RWPE2 (cell line): Measurements from ENCODE around the gene HOXA13.

ENCODE experiments used
- ATAC-seq: fragments of 200-7000 bp; cut with Tn5 transposase; 3 replicates; pipeline ENCODE4 v1.9.1; 2021; ENCODE audit warnings: low read depth
- DNase-seq: peaks from one replicate; pipeline ENCODE4 v3.0.0-alpha.2; 2020; ENCODE audit warnings: low spot score
- H3K27ac ChIP-seq: fragments of 450-650 bp; 2 replicates; pipeline ENCODE4 v1.5.1; 2017; ENCODE audit warnings: mild to moderate bottlenecking; ENCODE audit not compliant: poor library complexity, severe bottlenecking
- H3K27me3 ChIP-seq: fragments of 250-450 bp; sonication (Bioruptor Pico); 2 replicates; pipeline ENCODE4 v1.5.1; 2021; ENCODE audit warnings: mild to moderate bottlenecking, moderate library complexity; ENCODE audit not compliant: insufficient read depth, poor library complexity, severe bottlenecking
- H3K36me3 ChIP-seq: fragments of 250-450 bp; sonication (Bioruptor Pico); 2 replicates; pipeline ENCODE4 v1.5.1; 2020; ENCODE audit warnings: low read depth, mild to moderate bottlenecking, moderate library complexity
- H3K4me1 ChIP-seq: fragments of 250-450 bp; sonication (Bioruptor Pico); 2 replicates; pipeline ENCODE4 v1.5.1; 2021; ENCODE audit warnings: mild to moderate bottlenecking, moderate library complexity; ENCODE audit not compliant: insufficient read depth, poor library complexity, severe bottlenecking
- H3K4me3 ChIP-seq: fragments of 250-450 bp; sonication (Bioruptor Pico); 2 replicates; pipeline ENCODE4 v1.5.1; 2021; ENCODE audit warnings: mild to moderate bottlenecking, moderate library complexity; ENCODE audit not compliant: severe bottlenecking
- H3K9me3 ChIP-seq: fragments of 250-450 bp; sonication (Bioruptor Pico); 2 replicates; pipeline ENCODE4 v1.5.1; 2021; ENCODE audit warnings: mild to moderate bottlenecking, moderate library complexity; ENCODE audit not compliant: severe bottlenecking
- CTCF ChIP-seq: fragments of 450-650 bp; IDR thresholded peaks from one replicate; pipeline ENCODE4 v1.5.1; 2017; ENCODE audit warnings: mild to moderate bottlenecking, moderate library complexity; ENCODE audit not compliant: poor library complexity, severe bottlenecking

The HOXA13 gene

GRCh38 chr7:27192546-27193334 lies 7.2 kb downstream of the HOXA13 start:
- H3K27me3 ChIP-seq: no peaks in the 10 kb centered on the region
- H3K4me3 ChIP-seq: peak overlapping the region; percentile 89
- TF ChIP-seq CTCF: no peak
- ATAC-seq (no peak), DNase-seq (no peak)
- peak overlapping the region; percentile 92 for H3K27ac ChIP-seq
- no peaks in the 10 kb centered on the region for H3K9me3 ChIP-seq
- peaks cover 34% of the 10 kb centered on the region for H3K36me3 ChIP-seq
- H3K4me1 ChIP-seq: peaks cover 34% of the 10 kb centered on the region

- no peaks in the 10 kb centered on the region for H3K27me3 ChIP-seq
- no peaks in the 10 kb centered on the region for H3K9me3 ChIP-seq
- ATAC-seq: peak; percentile 8
- DNase-seq: peak; percentile 74
- H3K27ac ChIP-seq: peak overlapping the region; percentile 92
- H3K36me3 ChIP-seq: peaks cover 27% of the 10 kb centered on the region
- no peak for TF ChIP-seq CTCF
- H3K4me3 ChIP-seq: peak overlapping the region; percentile 89
- peaks cover 39% of the 10 kb centered on the region for H3K4me1 ChIP-seq
Measured at GRCh38 chr7:27191833-27192545, 7.9 kb downstream of the HOXA13 start.

- H3K4me3 ChIP-seq: peak overlapping the region; percentile 89
- ATAC-seq (peak; percentile 0; the same call in 1 of the 3 replicates), DNase-seq (peak; percentile 38)
- H3K9me3 ChIP-seq: no peaks in the 10 kb centered on the region
- H3K27me3 ChIP-seq: no peaks in the 10 kb centered on the region
- H3K27ac ChIP-seq: peak overlapping the region; percentile 92
- no peak for TF ChIP-seq CTCF
- peaks cover 21% of the 10 kb centered on the region for H3K36me3 ChIP-seq
- peaks cover 42% of the 10 kb centered on the region for H3K4me1 ChIP-seq
Measured at GRCh38 chr7:27191161-27191731, 8.6 kb downstream of the HOXA13 start.

- ATAC-seq: no peak
- no peak for TF ChIP-seq CTCF
- H3K27ac ChIP-seq: peak overlapping the region; percentile 92
- no peaks in the 10 kb centered on the region for H3K27me3 ChIP-seq
- no peak overlapping the region for H3K4me3 ChIP-seq
- H3K4me1 ChIP-seq: peaks cover 35% of the 10 kb centered on the region
- peaks cover 11% of the 10 kb centered on the region for H3K36me3 ChIP-seq
- no peaks in the 10 kb centered on the region for H3K9me3 ChIP-seq
- DNase-seq: peak; percentile 15
Measured at GRCh38 chr7:27189997-27190748, 9.7 kb downstream of the HOXA13 start.
